Neural progenitor cell (in vitro differentiated cells): ENCODE data around the gene PYCR2. TPM values are rescaled to one million over a fixed set of nuclear protein-coding genes. Genes with fewer than 3 reads are reported as not detected.

Source experiments
- DNase-seq: peaks from one replicate; pipeline ENCODE4 v3.0.0-alpha.2; 2016; ENCODE audit warnings: low spot score
- H2AFZ ChIP-seq: fragments of 200-600 bp; sonication (generic); replicated peaks from 2 replicates; pipeline ENCODE4 v1.6.1; 2016; ENCODE audit warnings: antibody characterized with exemption
- H3F3A ChIP-seq: fragments of 200-600 bp; sonication (generic); 2 replicates; pipeline ENCODE4 v1.6.1; 2016; ENCODE audit warnings: antibody characterized with exemption, low read depth
- H3K27ac ChIP-seq: fragments of 200-600 bp; sonication (generic); 2 replicates; pipeline ENCODE4 v1.5.1; 2016; ENCODE audit warnings: mild to moderate bottlenecking
- H3K27me3 ChIP-seq: fragments of 200-600 bp; sonication (generic); 2 replicates; pipeline ENCODE4 v1.6.1; 2016; ENCODE audit warnings: mild to moderate bottlenecking, moderate library complexity
- H3K36me3 ChIP-seq: fragments of 200-600 bp; sonication (generic); 2 replicates; pipeline ENCODE4 v1.5.1; 2016
- H3K4me1 ChIP-seq: fragments of 200-600 bp; sonication (generic); 2 replicates; pipeline ENCODE4 v1.6.1; 2016; ENCODE audit warnings: mixed run types
- H3K4me2 ChIP-seq: fragments of 200-600 bp; sonication (generic); 2 replicates; pipeline ENCODE4 v1.6.1; 2016
- H3K4me3 ChIP-seq: fragments of 200-600 bp; sonication (generic); 2 replicates; pipeline ENCODE4 v1.5.1; 2016
- H3K79me2 ChIP-seq: fragments of 200-600 bp; sonication (generic); 2 replicates; pipeline ENCODE4 v1.6.1; 2016; ENCODE audit warnings: low read depth
- H3K9ac ChIP-seq: fragments of 200-600 bp; sonication (generic); 2 replicates; pipeline ENCODE4 v1.6.1; 2016
- H3K9me3 ChIP-seq: fragments of 200-600 bp; sonication (generic); 2 replicates; pipeline ENCODE4 v1.5.1; 2016; ENCODE audit warnings: low read depth
- H4K20me1 ChIP-seq: fragments of 200-600 bp; sonication (generic); 2 replicates; pipeline ENCODE4 v1.6.1; 2016; ENCODE audit warnings: low read depth
- H3K27ac Mint-ChIP-seq: 3 replicates; pipeline ENCODE4 v1.8.0; 2021; ENCODE audit warnings: mixed read lengths
- H3K27me3 Mint-ChIP-seq: 2 replicates; pipeline ENCODE4 v1.8.0; 2022; ENCODE audit warnings: low read depth, mild to moderate bottlenecking, inconsistent platforms, moderate library complexity, mixed read lengths; ENCODE audit not compliant: insufficient read depth
- H3K36me3 Mint-ChIP-seq: 3 replicates; pipeline ENCODE4 v1.8.0; 2021; ENCODE audit warnings: mixed read lengths
- H3K4me1 Mint-ChIP-seq: 3 replicates; pipeline ENCODE4 v1.8.0; 2021; ENCODE audit warnings: mixed read lengths
- H3K4me3 Mint-ChIP-seq: 3 replicates; pipeline ENCODE4 v1.8.0; 2021; ENCODE audit warnings: mild to moderate bottlenecking, moderate library complexity, mixed read lengths
- H3K9me3 Mint-ChIP-seq: 3 replicates; pipeline ENCODE4 v1.8.0; 2020; ENCODE audit warnings: mixed read lengths
- CTCF ChIP-seq: fragments of 200-600 bp; sonication (generic); IDR thresholded peaks from 2 replicates; pipeline ENCODE4 v1.5.1; 2017; ENCODE audit warnings: antibody characterized with exemption, mild to moderate bottlenecking
- EZH2 ChIP-seq: fragments of 200-600 bp; sonication (generic); IDR thresholded peaks from 2 replicates; pipeline ENCODE4 v1.6.1; 2017; ENCODE audit warnings: antibody characterized with exemption, mild to moderate bottlenecking, moderate library complexity
- EZH2phosphoT487 ChIP-seq: fragments of 200-600 bp; sonication (generic); IDR thresholded peaks from 2 replicates; pipeline ENCODE4 v1.6.1; 2017; ENCODE audit warnings: antibody characterized with exemption
- total RNA-seq: library from RNA; depleted of rRNA; stranded (reverse); fragments of >200 nt; gene quantifications from 2 replicates; pipeline ENCODE4 v1.2.3, GENCODE V29; 2015; ENCODE audit warnings: low replicate concordance

Gene PYCR2
- total RNA-seq, 1 donor from 2014 or later = 23.8 TPM

DNA sequence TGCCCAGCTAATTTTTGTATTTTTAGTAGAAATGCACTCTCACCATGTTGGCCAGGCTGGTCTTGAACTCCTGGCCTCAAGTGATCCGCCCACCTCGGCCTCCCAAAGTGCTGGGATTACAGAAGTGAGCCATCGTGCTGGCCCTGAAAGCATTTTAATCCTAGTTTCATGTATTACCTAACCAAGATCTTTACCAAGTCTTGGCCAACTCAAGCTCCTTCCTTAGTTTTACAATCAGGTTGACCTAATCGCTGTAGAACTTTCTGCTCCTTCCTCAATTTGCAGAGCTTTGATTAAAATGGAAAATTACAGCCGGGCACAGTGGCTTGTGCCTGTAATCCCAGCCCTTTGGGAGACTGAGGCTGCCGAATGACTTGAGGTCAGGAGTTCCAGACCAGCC, 38.7 kb downstream of the PYCR2 start:
- H3K27me3 ChIP-seq = peaks cover 96% of the 10 kb centered on the region
- H3K9ac ChIP-seq = no peak overlapping the region
- H3K36me3 ChIP-seq = no peaks in the 10 kb centered on the region
- peaks cover 10% of the 10 kb centered on the region for H3K4me1 ChIP-seq
- no peak overlapping the region for H2AFZ ChIP-seq
- peaks cover 35% of the 10 kb centered on the region for H3F3A ChIP-seq
- Mint-ChIP-seq H3K27me3 (peaks cover 13% of the 10 kb centered on the region), H3K27ac (no peak overlapping the region), H3K4me1 (peaks cover 20% of the 10 kb centered on the region), H3K36me3 (no peaks in the 10 kb centered on the region), H3K9me3 (no peaks in the 10 kb centered on the region), H3K4me3 (no peak overlapping the region)
- H3K4me2 ChIP-seq = no peak overlapping the region
- no peak overlapping the region for H3K4me3 ChIP-seq
- no peak for TF ChIP-seq EZH2phosphoT487
- TF ChIP-seq CTCF = no peak
- no peak for TF ChIP-seq EZH2
- peaks cover 6% of the 10 kb centered on the region for H4K20me1 ChIP-seq
- H3K9me3 ChIP-seq = no peaks in the 10 kb centered on the region
- no peak overlapping the region for H3K27ac ChIP-seq
- no peak for DNase-seq
- H3K79me2 ChIP-seq = no peaks in the 10 kb centered on the region

GRCh38 chr1:225883616-225884265, 40.3 kb downstream of the PYCR2 start:
- no peak for DNase-seq
- Mint-ChIP-seq H3K36me3 (no peaks in the 10 kb centered on the region), H3K27me3 (peaks cover 15% of the 10 kb centered on the region), H3K4me1 (peaks cover 17% of the 10 kb centered on the region), H3K27ac (no peak overlapping the region), H3K9me3 (no peaks in the 10 kb centered on the region), H3K4me3 (peak overlapping the region; percentile 84)
- Histone ChIP-seq H3K79me2 (no peaks in the 10 kb centered on the region), H3K4me2 (no peak overlapping the region), H3K4me1 (peaks cover 10% of the 10 kb centered on the region), H3K27ac (no peak overlapping the region), H3K9ac (no peak overlapping the region), H3F3A (peaks cover 35% of the 10 kb centered on the region), H3K9me3 (no peaks in the 10 kb centered on the region), H3K27me3 (peaks cover 83% of the 10 kb centered on the region), H3K36me3 (no peaks in the 10 kb centered on the region), H4K20me1 (peaks cover 8% of the 10 kb centered on the region), H2AFZ (no peak overlapping the region), H3K4me3 (no peak overlapping the region)
- TF ChIP-seq CTCF (no peak), EZH2phosphoT487 (no peak), EZH2 (no peak)

DNA sequence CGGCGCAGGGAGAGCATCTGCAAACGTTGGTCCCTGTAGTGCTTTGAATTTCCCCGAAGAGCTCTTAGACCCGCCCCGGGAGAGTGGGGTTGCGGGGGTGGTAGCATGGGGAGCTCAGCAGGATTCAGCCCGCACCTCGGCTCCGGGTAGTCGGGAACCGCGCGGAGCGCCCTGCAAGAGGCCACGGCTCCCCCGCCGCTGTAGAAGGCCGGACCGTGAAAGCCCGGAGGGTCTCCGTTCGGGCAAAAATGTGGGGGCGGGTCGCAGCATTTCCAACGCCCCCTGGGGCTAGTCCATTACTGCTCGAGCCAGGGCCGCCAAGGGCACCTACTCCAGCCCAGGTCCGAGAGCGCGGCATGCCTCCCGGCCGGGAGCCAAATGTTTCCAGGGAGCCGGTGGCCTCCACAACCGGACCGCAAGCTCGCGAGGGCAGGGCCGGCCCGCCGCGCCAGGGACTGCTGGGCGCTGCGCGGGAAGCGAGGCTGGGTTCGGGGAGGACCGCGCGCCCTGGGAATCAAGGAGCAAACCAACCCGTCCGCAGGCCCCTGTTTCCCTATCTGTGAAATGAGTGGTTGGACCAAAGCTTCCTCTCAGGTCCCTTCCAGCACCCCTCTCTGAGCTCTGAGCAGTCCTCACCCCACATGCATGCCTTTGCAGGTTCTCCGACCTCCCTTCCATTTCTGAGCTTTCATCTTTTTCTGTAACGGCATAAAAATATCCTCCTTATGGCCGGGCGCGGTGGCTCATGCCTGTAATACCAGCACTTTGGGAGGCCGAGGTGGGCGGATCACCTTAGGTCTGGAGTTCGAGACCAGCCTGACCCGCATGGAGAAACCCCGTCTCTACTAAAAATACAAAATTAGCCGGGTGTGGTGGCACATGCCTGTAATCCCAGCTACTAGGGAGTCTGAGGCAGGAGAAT, 41.1 kb downstream of the PYCR2 start:
- Histone ChIP-seq H3K27ac (no peak overlapping the region), H3K9me3 (no peaks in the 10 kb centered on the region)
- peak; percentile 59 for DNase-seq

More for the DNA sequence above, 41.1 kb downstream of the PYCR2 start:
- Histone ChIP-seq H3F3A (peaks cover 32% of the 10 kb centered on the region), H3K4me3 (peak overlapping the region; percentile 75), H3K79me2 (no peaks in the 10 kb centered on the region), H3K4me1 (peaks cover 10% of the 10 kb centered on the region), H2AFZ (peak overlapping the region; percentile 91), H3K36me3 (no peaks in the 10 kb centered on the region), H3K9ac (no peak overlapping the region), H3K4me2 (peak overlapping the region; percentile 98), H3K27me3 (peaks cover 75% of the 10 kb centered on the region), H4K20me1 (peaks cover 8% of the 10 kb centered on the region)
- Mint-ChIP-seq H3K4me1 (peaks cover 12% of the 10 kb centered on the region), H3K9me3 (no peaks in the 10 kb centered on the region), H3K36me3 (no peaks in the 10 kb centered on the region), H3K27me3 (peaks cover 12% of the 10 kb centered on the region), H3K4me3 (peak overlapping the region; percentile 87), H3K27ac (no peak overlapping the region)
- peak; percentile 54 for TF ChIP-seq EZH2
- TF ChIP-seq EZH2phosphoT487 = peak; percentile 76
- TF ChIP-seq CTCF = no peak
